Smooth muscle cell (in vitro differentiated cells): ENCODE data around the gene ZC3H6. TPM values are rescaled to one million over a fixed set of nuclear protein-coding genes. Genes with fewer than 3 reads are reported as not detected.

ENCODE experiments used
- DNase-seq: peaks from one replicate; lab custom pipeline; 2025; ENCODE audit not compliant: unreplicated experiment; lab: John Stamatoyannopoulos, UW
- H2AFZ ChIP-seq: fragments of 200-600 bp; sonication (generic); 2 replicates; pipeline ENCODE4 v1.6.0; 2016; ENCODE audit warnings: antibody characterized with exemption, low read depth, mild to moderate bottlenecking
- H3F3A ChIP-seq: fragments of 200-600 bp; sonication (generic); 2 replicates; pipeline ENCODE4 v1.6.0; 2017; ENCODE audit warnings: antibody characterized with exemption, low read depth
- H3K27ac ChIP-seq: fragments of 200-600 bp; sonication (generic); 2 replicates; pipeline ENCODE4 v1.5.1; 2016; ENCODE audit warnings: low read depth, mild to moderate bottlenecking
- H3K27me3 ChIP-seq: fragments of 200-600 bp; sonication (generic); 2 replicates; pipeline ENCODE4 v1.6.1; 2016; ENCODE audit warnings: low read depth, mild to moderate bottlenecking
- H3K36me3 ChIP-seq: fragments of 200-600 bp; sonication (generic); 2 replicates; pipeline ENCODE4 v1.5.1; 2016; ENCODE audit warnings: low read depth
- H3K4me1 ChIP-seq: fragments of 200-600 bp; sonication (generic); 2 replicates; pipeline ENCODE4 v1.5.1; 2016; ENCODE audit warnings: low read depth
- H3K4me2 ChIP-seq: fragments of 200-600 bp; sonication (generic); 2 replicates; pipeline ENCODE4 v1.6.0; 2016; ENCODE audit warnings: mild to moderate bottlenecking
- H3K4me3 ChIP-seq: fragments of 200-600 bp; sonication (generic); 2 replicates; pipeline ENCODE4 v1.5.1; 2016; ENCODE audit warnings: mild to moderate bottlenecking
- H3K79me2 ChIP-seq: fragments of 200-600 bp; sonication (generic); 2 replicates; pipeline ENCODE4 v1.6.0; 2016; ENCODE audit warnings: low read depth, mild to moderate bottlenecking
- H3K9ac ChIP-seq: fragments of 200-600 bp; sonication (generic); 2 replicates; pipeline ENCODE4 v1.6.0; 2016; ENCODE audit warnings: low read depth
- H3K9me3 ChIP-seq: fragments of 200-600 bp; sonication (generic); replicated peaks from 2 replicates; pipeline ENCODE4 v1.5.1; 2016; ENCODE audit warnings: low read depth
- H4K20me1 ChIP-seq: fragments of 200-600 bp; sonication (generic); 2 replicates; pipeline ENCODE4 v1.6.0; 2016; ENCODE audit warnings: low read depth
- CTCF ChIP-seq: fragments of 200-600 bp; sonication (generic); IDR thresholded peaks from 2 replicates; pipeline ENCODE4 v1.5.1; 2017; ENCODE audit warnings: borderline replicate concordance, mild to moderate bottlenecking, antibody characterized with exemption; ENCODE audit not compliant: insufficient read depth, poor library complexity, severe bottlenecking
- WGBS: methylation state at CpG from one replicate; pipeline ENCODE4 v1.1.7; 2016; ENCODE audit warnings: low lambda C conversion rate; 5-methylcytosine and 5-hydroxymethylcytosine counted together
- polyA plus RNA-seq: library from polyadenylated mRNA; unstranded; fragments of >200 nt; fragmentation: Nextera tagmentation; extraction: Ambion mirVana; gene quantifications from 2 replicates; pipeline ENCODE4 v1.2.1, GENCODE V29; 2016
- total RNA-seq: library from RNA; depleted of rRNA; stranded (reverse); fragments of >200 nt; gene quantifications from 2 replicates; pipeline ENCODE4 v1.2.3, GENCODE V29; 2014

The ZC3H6 gene
- total and polyA plus RNA-seq, 2 experiments from 2014 or later: 1.9 to 8.4 TPM

GRCh38 chr2:112244854-112245253 lies 30.5 kb upstream of the ZC3H6 start:
- Histone ChIP-seq H3F3A (no peaks in the 10 kb centered on the region), H4K20me1 (no peaks in the 10 kb centered on the region)
- TF ChIP-seq CTCF: no peak

GRCh38 chr2:112251271-112251670 lies 24.1 kb upstream of the ZC3H6 start:
- Histone ChIP-seq H3K27me3 (no peaks in the 10 kb centered on the region), H3K4me3 (no peak overlapping the region), H4K20me1 (no peaks in the 10 kb centered on the region), H3K9me3 (no peaks in the 10 kb centered on the region), H3K79me2 (peaks cover 22% of the 10 kb centered on the region), H2AFZ (no peak overlapping the region), H3K4me1 (peaks cover 9% of the 10 kb centered on the region), H3K36me3 (no peaks in the 10 kb centered on the region), H3K27ac (no peak overlapping the region), H3F3A (no peaks in the 10 kb centered on the region), H3K9ac (no peak overlapping the region), H3K4me2 (no peak overlapping the region)
- DNase-seq: no peak
- WGBS: 88% methylated on average over 3 of the region's 3 CpGs
- no peak for TF ChIP-seq CTCF

More at GRCh38 chr2:112244854-112245253, 30.5 kb upstream of the ZC3H6 start:
- H3K4me3 ChIP-seq: no peak overlapping the region
- H3K36me3 ChIP-seq: no peaks in the 10 kb centered on the region
- no peak overlapping the region for H3K4me2 ChIP-seq
- no peaks in the 10 kb centered on the region for H3K4me1 ChIP-seq
- no peak overlapping the region for H3K9ac ChIP-seq
- WGBS: 100% methylated on average over 1 of the region's 1 CpG
- DNase-seq: no peak
- no peak overlapping the region for H2AFZ ChIP-seq
- H3K27ac ChIP-seq: no peak overlapping the region
- H3K9me3 ChIP-seq: no peaks in the 10 kb centered on the region
- H3K79me2 ChIP-seq: no peaks in the 10 kb centered on the region
- no peaks in the 10 kb centered on the region for H3K27me3 ChIP-seq

GRCh38 chr2:112253261-112253815 lies 22.1 kb upstream of the ZC3H6 start:
- Histone ChIP-seq H2AFZ (no peak overlapping the region), H3K36me3 (no peaks in the 10 kb centered on the region), H3F3A (no peaks in the 10 kb centered on the region), H3K27ac (no peak overlapping the region), H3K4me2 (peak overlapping the region; percentile 26), H3K4me1 (peaks cover 9% of the 10 kb centered on the region), H3K79me2 (peaks cover 22% of the 10 kb centered on the region), H4K20me1 (no peaks in the 10 kb centered on the region), H3K9ac (no peak overlapping the region), H3K9me3 (no peaks in the 10 kb centered on the region), H3K4me3 (peak overlapping the region; percentile 90), H3K27me3 (no peaks in the 10 kb centered on the region)
- WGBS: 96% methylated on average over 5 of the region's 5 CpGs
- no peak for TF ChIP-seq CTCF
- DNase-seq: no peak
